Endometrium (tissue), 2 donors: ENCODE data around the gene PROSER1.
"Not testable (repeated sequence)": the region's sequence is repeated elsewhere in the genome, so short reads cannot be mapped to it uniquely, and the experiment has no call there.

ENCODE experiments used
- FAIRE-seq: peaks from 2 replicates; lab custom pipeline; 2012; peaks lifted over from hg19 to GRCh38; lab: Jason Lieb, UNC
- donor health status: control.
- donor health status: control.

Gene PROSER1

DNA sequence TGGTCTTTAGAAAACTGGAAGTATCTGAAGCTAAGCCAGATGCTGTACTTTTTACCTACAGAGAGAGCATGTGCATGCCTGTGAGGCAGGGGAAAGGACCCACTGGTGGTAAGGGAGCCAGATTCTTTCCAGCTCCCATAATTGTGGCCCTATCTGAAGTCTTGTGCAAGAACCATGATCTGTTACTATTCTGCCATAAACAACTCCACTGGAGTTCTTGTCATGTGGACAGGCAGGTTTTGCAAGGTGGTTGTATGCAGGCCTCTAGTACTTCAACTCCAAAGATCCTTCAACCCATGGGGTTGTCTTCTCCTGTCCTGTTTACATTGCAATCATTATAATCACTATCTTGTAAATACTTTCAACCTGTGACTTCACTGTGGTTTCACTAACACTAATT lies 14.1 kb downstream of the PROSER1 start:
- no peak for FAIRE-seq

DNA sequence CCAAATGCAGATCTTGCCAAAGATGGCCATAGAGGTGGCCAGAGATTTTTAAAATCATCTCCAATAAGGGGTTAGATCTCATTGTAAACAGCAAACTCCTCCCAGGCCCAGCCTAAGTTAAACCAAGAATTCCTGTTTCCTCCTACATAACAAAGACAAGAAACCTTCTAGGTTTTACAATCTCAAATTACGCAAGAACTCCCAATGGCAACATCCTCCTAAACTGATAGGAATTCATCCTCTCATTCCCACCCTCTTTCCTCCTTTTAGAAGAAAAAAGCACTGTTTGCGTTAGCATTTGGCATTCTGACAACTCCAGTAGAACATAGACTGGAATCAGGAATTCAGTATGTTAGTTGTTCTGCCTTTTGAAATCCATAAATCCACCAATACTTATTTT lies 14.6 kb downstream of the PROSER1 start:
- no peak for FAIRE-seq

DNA sequence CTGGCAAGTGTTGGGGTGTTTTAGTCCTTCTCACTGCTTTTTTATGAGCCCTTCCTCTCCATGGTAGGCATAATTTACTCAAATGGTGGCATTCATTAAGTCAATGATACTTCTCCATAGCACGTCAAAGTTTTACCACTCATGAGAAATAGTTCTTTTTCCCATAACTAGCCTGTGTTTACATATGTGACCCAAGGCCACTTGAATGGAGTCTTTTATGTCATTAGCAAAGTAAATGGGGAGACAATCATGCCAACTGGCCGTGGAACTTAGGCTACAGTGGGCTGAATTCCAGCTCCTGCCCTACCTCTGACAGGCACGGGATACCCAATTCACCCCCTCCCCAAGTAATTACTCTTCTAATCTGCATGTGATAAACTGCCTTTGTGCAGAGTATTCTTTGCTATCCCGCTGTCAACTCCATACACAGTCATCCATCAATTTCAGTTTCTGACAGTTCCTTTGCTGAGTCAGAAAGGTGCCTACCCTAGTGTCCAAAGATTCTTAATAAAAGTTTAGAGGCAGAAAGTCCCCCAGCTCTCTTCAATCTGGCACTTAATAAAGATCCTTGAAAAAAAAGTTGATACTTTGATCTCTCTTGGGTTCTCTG lies 16.9 kb downstream of the PROSER1 start:
- no peak for FAIRE-seq

DNA sequence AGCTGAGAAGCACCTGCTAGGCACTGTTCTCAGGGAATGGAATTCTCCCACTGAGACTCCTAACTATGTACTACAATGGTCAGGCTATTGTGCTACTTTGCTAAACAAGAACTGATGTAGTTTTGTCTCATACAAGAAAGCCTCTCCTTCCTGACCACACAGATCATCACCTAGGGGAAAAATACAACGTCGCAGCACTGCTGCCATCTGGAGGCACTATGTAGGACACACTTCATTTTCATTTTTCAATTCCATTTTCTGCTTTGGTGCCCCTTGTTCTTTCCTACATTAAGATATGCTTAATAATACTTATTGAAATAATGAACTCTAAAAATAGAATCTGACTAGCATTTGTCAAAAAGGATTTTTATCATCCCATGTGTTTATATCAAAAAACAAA lies 21.1 kb downstream of the PROSER1 start:
- peak; percentile 37 for FAIRE-seq

DNA sequence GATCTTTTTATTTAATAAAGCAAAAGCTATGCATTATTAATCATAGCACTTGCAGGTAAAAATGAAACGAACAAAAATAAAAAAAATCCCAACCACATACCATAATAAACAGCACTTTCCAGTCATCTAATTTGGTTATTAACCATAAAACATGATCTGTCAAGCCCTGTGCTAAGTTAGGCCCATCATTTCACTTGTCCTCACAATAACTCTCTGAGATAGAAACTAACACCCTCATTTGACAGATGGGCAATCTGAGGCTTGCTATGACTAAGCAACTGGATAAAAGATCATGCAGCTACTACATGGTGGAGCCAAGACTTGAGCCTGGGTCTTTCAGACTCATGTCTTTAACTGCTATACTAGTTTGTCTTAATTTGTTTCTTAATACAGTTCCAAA lies 21.8 kb downstream of the PROSER1 start:
- no peak for FAIRE-seq

DNA sequence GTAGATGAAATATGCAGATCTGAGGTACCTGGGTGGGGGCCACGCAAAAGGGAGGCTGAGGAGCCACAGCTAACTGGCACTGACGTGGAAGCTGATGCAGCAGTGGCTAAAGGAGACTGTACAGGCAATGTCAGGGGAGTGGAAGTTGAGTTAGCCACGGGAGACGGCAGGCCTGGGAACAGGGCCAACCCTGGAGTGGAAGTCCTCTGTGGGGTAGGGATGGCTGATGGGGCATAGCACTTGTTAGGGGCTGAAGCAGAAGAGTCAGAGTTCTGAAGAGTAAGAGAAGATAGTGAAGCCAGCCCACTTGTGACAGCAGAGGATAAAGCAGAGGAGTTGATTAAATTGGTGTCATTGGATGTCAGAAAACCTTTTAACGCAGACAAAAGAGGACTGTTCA lies 24.4 kb downstream of the PROSER1 start:
- FAIRE-seq: no peak

DNA sequence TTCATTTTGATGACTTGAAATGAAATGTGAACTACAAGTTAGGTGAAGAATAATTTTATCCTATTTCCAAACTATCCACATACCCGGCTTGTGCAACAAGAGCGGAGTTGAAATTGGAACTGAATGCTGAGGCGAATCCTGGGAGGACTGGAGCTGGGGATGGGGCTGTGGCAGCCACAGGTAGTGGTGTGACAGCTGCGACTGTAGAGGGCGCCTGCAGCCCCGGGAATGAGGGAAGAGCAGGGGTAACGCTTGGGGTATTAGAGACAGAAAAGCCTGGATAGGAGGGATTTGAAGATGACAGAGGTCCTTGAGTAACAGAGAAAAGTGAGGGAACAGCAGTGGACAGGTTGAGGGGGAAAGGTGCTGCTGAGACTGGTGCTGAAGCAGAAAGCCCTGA lies 25.3 kb downstream of the PROSER1 start:
- FAIRE-seq: no peak

DNA sequence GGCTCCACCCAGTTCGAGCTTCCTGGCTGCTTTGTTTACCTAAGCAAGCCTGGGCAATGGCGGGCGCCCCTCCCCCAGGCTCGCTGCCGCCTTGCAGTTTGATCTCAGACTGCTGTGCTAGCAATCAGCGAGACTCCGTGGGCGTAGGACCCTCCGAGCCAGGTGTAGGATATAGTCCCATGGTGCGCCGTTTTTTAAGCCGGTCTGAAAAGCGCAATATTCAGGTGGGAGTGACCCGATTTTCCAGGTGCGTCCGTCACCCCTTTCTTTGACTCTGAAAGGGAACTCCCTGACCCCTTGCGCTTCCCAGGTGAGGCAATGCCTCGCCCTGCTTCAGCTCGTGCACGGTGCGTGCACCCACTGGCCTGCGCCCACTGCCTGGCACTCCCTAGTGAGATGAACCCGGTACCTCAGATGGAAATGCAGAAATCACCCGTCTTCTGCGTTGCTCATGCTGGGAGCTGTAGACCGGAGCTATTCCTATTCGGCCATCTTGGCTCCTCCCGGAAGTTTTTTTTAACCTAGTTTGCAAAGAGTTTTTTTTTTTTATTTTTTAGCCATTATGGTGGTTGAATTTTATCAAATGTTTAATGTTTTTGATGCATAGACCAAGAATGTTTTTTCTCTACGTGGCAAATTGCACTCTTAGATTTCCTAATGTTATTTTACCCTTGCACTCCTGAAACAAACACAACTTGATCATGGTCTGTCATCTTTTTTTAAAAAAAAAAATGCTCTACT lies 31.3 kb downstream of the PROSER1 start:
- not testable (repeated sequence) for FAIRE-seq

DNA sequence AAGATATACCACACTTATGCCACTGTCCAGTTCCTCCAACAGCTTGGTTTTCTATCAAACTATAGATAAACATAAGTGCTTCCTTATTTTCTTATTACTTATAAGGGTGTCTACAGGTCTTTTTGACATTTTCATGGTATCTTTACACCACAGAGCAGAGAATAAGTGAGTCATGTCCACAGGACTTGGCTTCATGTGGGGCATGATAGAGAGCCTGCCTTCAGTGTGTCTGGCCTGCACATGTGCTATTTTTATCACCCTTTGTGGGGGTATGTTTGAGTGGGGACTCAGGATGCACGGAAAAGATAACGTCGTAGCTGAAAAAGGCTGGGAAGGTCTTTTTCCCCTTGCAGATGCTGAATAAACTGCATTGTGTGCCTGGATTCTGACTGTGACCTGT lies 39.1 kb downstream of the PROSER1 start:
- no peak for FAIRE-seq

DNA sequence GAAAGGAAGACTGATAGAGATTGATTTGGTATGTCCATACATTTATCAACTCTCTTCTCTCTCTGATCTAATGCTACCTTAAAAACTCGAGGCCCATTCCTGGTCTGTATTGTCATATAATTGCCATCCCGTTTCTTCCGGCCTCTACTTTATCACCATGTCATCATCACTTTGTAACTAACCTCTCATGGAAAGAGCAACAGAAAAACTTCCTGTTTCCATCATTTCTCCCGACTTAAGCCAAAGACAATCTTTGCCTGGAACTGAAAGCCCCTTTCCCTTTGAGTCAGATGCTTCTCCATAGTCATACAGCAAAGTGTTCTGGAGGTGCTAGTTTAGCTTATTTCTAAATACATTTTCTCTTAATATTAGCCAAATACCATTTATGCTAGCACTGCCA lies 44.5 kb downstream of the PROSER1 start:
- no peak for FAIRE-seq

DNA sequence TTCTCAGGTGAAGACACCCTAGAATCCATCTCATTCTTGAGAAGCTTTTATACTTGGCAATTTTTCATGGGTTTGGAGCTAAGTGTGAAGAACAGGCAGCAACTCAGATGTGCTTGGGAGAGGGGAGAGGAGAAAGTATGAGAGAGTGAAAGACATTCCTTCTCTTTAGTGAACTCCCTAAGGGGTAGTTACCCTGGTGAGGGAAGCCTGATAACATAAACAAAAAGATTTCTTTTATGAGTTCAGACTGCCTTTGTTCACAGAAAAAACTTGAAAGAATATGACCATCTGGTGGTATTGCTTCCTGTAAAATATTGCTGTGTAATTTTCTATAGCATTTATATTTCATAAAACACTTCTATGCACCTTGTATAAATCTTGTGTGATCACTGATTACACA lies 47.2 kb downstream of the PROSER1 start, which contains the start of gene STOML3:
Gene STOML3 (minus strand): TSS at position 139 of the 400 bp plus-strand sequence. CDS start 110 bp downstream, at position 29.
- FAIRE-seq: no peak

DNA sequence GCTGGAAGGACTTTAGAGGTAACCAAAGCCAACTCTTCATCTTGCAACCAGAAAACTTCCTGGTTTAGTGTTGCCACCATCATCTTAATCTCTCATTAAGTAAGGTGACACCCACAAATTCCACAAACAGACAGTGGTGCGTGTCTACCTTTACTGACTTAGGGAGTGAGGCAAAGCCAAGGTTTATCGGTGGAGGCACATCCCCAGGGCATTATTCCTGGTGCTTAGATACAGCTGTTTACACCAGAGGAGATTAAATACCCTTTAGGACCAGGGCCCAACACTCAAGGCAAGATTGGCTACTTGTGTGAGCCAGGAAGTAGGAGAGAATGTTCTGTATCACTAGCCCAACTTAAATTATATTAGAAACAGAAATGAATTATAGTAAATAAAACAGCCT lies 56.8 kb downstream of the PROSER1 start:
- FAIRE-seq: no peak

DNA sequence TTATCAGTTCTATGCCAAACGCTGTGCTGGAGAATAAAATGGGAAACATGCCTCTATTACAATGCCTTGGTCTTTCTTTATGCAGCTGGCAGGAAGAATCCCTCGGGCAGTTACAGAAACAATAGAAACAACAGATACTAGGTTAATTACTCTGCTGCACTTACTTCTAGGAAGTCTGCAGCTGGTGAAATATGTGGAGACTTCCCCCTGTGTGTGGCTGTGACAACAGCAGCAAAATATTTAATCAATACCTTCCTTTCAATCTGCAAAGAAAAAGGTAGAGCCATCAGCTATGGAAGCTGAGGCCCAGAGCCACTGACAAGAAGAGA lies 57.2 kb downstream of the PROSER1 start:
- FAIRE-seq: no peak

DNA sequence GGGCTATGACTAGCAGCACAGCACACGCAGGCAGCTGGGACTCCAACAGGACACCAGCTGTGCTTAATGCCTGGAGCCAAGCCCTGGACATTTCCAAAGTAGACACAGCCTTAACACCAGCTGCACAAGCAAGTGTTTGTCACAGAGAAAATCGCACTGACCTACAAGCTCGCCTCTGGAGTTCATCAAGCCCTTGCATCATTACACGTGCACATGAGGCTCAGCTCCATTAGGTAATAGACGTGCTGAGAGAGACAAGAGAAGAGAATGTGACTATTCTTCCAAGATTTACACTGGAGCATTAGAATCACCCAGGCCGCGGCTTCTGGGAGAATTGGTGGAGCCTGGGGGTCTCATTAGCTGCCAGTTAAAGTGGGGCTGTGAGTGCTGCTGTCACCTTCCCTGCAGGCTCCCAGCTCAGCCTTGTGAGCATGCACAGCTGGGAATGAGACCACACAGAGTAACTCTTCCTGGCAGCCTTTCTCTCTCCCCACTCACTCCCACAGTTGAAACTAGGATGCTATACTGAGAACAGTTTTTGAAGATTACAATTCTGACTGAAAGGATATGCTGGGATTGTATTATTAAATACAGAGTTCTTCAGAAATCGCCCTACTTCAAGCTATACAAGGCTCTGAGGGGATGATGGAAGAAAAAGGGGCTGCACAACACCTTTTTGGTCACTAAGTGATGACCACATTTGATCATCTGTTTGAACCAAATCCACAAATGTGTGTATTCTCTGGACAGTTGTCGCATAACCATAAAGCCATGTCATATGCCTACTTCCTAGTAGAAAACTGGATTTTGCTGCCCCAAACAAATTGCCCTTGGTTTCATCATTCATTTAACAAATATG lies 57.8 kb downstream of the PROSER1 start:
- no peak for FAIRE-seq

DNA sequence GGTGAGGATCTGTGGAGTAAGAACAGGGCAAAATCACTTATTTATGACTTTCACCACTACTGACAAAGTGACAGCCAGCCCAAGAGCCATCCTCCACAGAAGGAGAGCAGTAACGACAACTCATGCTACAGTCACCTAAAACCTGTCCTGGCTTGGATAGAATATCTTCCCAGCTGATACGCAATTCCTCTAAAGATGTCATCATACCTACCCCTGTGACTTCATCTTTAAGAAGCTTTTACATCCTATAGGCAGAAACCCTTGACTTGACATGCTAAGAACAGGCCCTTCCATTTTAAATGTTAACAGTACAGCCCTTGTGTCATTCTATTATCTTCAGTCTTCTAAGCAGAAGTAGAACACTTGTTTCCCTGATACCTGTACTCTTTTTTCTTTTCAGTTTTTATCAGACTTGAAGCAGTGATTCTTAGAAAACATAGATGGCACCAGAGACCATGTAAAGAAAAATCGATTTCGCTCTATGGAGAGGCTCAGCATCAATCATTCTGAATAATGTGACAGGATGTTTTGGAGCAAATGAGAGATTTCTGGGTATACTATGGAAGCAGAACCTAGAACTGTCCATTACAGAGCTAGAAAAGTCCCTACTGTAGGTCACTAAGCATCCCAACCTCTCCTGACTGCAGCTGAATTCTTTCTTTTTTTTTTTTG lies 67.4 kb downstream of the PROSER1 start:
- FAIRE-seq: no peak

DNA sequence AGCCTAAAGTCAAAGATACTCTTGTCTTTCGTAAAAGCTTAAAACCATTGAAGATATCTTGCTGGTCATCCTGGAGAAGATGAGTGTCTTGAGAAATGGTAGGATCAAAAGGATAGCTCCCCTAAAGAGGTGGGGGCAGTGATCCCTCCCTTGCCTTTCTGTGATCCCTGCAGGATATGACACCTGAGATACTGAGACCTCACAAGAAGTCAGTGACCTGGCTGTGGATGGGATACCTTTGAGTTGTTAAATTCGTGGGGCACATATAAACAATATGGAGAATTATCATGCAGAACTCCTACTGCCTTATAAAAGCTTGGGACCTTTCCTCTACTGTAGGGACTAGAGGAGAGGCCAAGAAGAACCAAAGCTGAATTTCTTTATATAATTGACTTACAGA lies 68.7 kb downstream of the PROSER1 start:
- FAIRE-seq: no peak

DNA sequence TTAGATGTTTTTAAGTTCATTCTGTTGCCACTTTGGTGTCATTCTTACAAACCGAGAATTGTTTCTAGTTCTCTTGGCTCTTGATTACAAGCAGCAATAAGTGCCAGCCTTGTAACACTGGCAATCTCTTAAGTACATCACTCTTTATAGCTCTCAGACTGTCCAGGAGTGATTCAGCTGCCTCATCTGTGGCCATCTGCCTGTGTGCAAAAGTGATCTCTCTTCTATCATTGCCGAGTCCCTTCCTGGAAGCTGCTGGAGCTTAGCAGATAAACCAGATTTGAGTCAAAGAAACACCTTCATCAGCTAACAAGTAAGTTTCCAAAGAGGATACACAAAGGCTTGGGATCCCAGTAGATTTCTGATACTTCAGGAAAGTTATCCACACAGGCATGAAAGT lies 70.4 kb downstream of the PROSER1 start:
- FAIRE-seq: no peak

DNA sequence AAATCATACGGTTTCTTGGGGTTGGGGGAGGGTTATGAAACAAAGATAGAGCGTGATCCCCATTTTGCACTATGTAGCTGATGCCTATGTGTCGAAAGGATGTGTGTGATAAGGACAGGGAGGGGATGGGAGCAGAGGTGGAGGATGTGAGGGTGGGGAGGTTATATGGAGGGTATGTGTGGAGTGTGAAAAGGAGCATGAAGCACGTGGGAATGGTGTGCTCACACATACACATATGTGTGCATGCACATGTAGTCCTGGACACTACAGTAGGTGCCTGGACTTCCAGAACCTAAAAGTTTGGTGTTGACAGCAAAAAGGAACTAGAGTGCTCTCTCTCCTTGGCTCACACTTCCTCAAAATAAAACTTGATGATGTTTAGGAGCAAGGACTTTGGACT lies 72.6 kb downstream of the PROSER1 start:
- FAIRE-seq: no peak

DNA sequence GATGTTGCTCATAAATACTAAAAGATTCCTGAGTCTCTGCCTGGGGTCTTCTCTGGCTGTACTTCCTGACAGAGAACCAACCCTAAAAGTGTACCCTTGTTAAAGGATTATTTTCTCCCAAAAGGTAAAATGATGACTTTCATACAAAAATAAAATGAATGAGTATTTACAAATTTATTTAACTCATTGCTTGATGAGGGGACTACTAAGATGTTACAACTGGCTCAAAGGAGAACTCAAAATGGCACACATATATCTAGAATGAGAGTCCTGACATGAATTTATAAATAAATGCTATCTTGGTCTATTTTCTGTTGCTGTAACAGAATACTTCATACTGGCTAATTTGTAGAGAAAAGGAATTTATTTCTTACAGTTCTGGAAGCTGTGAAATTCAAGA lies 77.7 kb downstream of the PROSER1 start:
- FAIRE-seq: no peak
